OCI-LY1 (cell line): ENCODE measurements around the gene HOXA5.

ENCODE experiments used
- EZH2 ChIP-seq: fragments of 200-600 bp; sonication (generic), shearing (Covaris generic); IDR thresholded peaks from 2 replicates; pipeline ENCODE4 v1.8.0; 2017; ENCODE audit warnings: borderline replicate concordance, mixed run types, mild to moderate bottlenecking, antibody characterized with exemption, low read length, moderate library complexity, mixed read lengths
- TF ChIP-seq, protein P1 (sequence below): fragments of 200-600 bp; sonication (generic), shearing (Covaris generic); IDR thresholded peaks from 2 replicates; pipeline ENCODE4 v1.5.1; 2017; ENCODE audit warnings: mild to moderate bottlenecking, antibody characterized with exemption, low read length, moderate library complexity, mixed read lengths

GRCh38 chr7:27145914-27146412 is 2.5 kb upstream of the HOXA5 start:
- TF ChIP-seq, protein P1, sequence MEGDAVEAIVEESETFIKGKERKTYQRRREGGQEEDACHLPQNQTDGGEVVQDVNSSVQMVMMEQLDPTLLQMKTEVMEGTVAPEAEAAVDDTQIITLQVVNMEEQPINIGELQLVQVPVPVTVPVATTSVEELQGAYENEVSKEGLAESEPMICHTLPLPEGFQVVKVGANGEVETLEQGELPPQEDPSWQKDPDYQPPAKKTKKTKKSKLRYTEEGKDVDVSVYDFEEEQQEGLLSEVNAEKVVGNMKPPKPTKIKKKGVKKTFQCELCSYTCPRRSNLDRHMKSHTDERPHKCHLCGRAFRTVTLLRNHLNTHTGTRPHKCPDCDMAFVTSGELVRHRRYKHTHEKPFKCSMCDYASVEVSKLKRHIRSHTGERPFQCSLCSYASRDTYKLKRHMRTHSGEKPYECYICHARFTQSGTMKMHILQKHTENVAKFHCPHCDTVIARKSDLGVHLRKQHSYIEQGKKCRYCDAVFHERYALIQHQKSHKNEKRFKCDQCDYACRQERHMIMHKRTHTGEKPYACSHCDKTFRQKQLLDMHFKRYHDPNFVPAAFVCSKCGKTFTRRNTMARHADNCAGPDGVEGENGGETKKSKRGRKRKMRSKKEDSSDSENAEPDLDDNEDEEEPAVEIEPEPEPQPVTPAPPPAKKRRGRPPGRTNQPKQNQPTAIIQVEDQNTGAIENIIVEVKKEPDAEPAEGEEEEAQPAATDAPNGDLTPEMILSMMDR: no peak
- TF ChIP-seq EZH2: no peak
